GM10266 (cell line): ENCODE data around the gene OR1I1.

Experiments used
- DNase-seq: peaks from one replicate; pipeline ENCODE4 v3.0.0; 2012; ENCODE audit errors: extremely low spot score
- CTCF ChIP-seq: IDR thresholded peaks from 2 replicates; pipeline ENCODE4 v1.5.1; 2012; ENCODE audit warnings: mild to moderate bottlenecking, low read depth; ENCODE audit not compliant: control insufficient read depth, insufficient read depth; ENCODE audit errors: missing control alignments

Gene OR1I1

GRCh38 chr19:15118248-15118647 lies 36.2 kb downstream of the OR1I1 start:
- no peak for TF ChIP-seq CTCF

GRCh38 chr19:15118789-15119494 lies 36.9 kb downstream of the OR1I1 start:
- no peak for TF ChIP-seq CTCF
- no peak for DNase-seq

More at GRCh38 chr19:15118248-15118647, 36.2 kb downstream of the OR1I1 start:
- DNase-seq, result no peak

GRCh38 chr19:15120135-15121026 lies 38.4 kb downstream of the OR1I1 start:
- no peak for TF ChIP-seq CTCF
- DNase-seq, result no peak

GRCh38 chr19:15122331-15123030 lies 40.5 kb downstream of the OR1I1 start:
- DNase-seq, result no peak
- no peak for TF ChIP-seq CTCF

- no peak for DNase-seq
These were observed 41.2 kb downstream of the OR1I1 start for GRCh38 chr19:15123031-15123890.

More at GRCh38 chr19:15123031-15123890, 41.2 kb downstream of the OR1I1 start:
- no peak for TF ChIP-seq CTCF
